SK-N-SH (cell line): Measurements from ENCODE around the gene NWD2. TPM values are rescaled to one million over a fixed set of nuclear protein-coding genes. Genes with fewer than 3 reads are reported as not detected.

Source experiments
- CTCF ChIA-PET: fragments of 300-600, 350-600 bp; formaldehyde crosslinking; extraction: SDS; loops from one replicate; lab custom pipeline; 2021; lab: Yijun Ruan, JAX
- POLR2A ChIA-PET: fragments of 350-600 bp; sonication (Branson Sonifier 250); formaldehyde crosslinking; extraction: SDS; loops from one replicate; lab custom pipeline; 2020; ENCODE audit warnings: antibody characterized with exemption, inconsistent platforms; lab: Yijun Ruan, JAX
- DNase-seq: peaks from one replicate; pipeline ENCODE4 v3.0.0; 2012
- H2AFZ ChIP-seq: fragments of 200-600 bp; sonication (generic); 2 replicates; pipeline ENCODE4 v1.8.1; 2016; ENCODE audit warnings: antibody characterized with exemption, mild to moderate bottlenecking, low read depth
- H3F3A ChIP-seq: fragments of 200-600 bp; sonication (generic); replicated peaks from 2 replicates; pipeline ENCODE3; 2016; ENCODE audit warnings: antibody characterized with exemption, mild to moderate bottlenecking; ENCODE audit not compliant: insufficient read depth
- H3K27ac ChIP-seq, 2 experiments: fragments of 200-500 bp in 1 of 2; fragments of 200-600 bp in 1 of 2; sonication (Bioruptor generic) in 1 of 2; sonication (generic), shearing (Covaris generic) in 1 of 2; 2 replicates each; pipeline versions ENCODE4 v1.5.1 to v1.6.1; 2014 to 2016; ENCODE audit warnings: low read depth in 2 of 2, inconsistent platforms in 1 of 2, low read length in 1 of 2, mild to moderate bottlenecking in 1 of 2, mixed read lengths in 1 of 2
- H3K27me3 ChIP-seq: fragments of 200-600 bp; sonication (generic), shearing (Covaris generic); 2 replicates; pipeline ENCODE4 v1.6.1; 2016; ENCODE audit warnings: mixed run types; ENCODE audit not compliant: insufficient read depth
- H3K36me3 ChIP-seq, 2 experiments: fragments of 200-500 bp in 1 of 2; fragments of 200-600 bp in 1 of 2; sonication (Bioruptor generic) in 1 of 2; sonication (generic) in 1 of 2; replicated peaks in 1 of 2; 2 replicates each; pipeline versions ENCODE3 to v1.5.1; 2014 to 2016; ENCODE audit warnings: low read length in 1 of 2, mild to moderate bottlenecking in 1 of 2; ENCODE audit not compliant: insufficient read depth in 2 of 2, control insufficient read depth in 1 of 2
- H3K4me1 ChIP-seq, 2 experiments: fragments of 200-500 bp in 1 of 2; fragments of 200-600 bp in 1 of 2; sonication (Bioruptor generic) in 1 of 2; sonication (generic), shearing (Covaris generic) in 1 of 2; 2 replicates each; pipeline versions ENCODE4 v1.5.1 to v1.6.1; 2014 to 2016; ENCODE audit warnings: low read depth in 1 of 2, low read length in 1 of 2, mixed run types in 1 of 2; ENCODE audit not compliant: insufficient read depth in 2 of 2, control insufficient read depth in 1 of 2
- H3K4me2 ChIP-seq: fragments of 200-600 bp; sonication (generic), shearing (Covaris generic); 2 replicates; pipeline ENCODE4 v1.6.1; 2017; ENCODE audit warnings: mixed run types
- H3K4me3 ChIP-seq, 2 experiments: fragments of 200-500 bp in 1 of 2; fragments of 200-600 bp in 1 of 2; sonication (Bioruptor generic) in 1 of 2; sonication (generic), shearing (Covaris generic) in 1 of 2; 2 replicates each; pipeline versions ENCODE4 v1.5.1 to v1.8.1; 2014 to 2016; ENCODE audit warnings: low read depth in 2 of 2, inconsistent platforms in 1 of 2, low read length in 1 of 2, mild to moderate bottlenecking in 1 of 2, mixed read lengths in 1 of 2, moderate library complexity in 1 of 2
- H3K79me2 ChIP-seq: fragments of 200-600 bp; sonication (generic); 2 replicates; pipeline ENCODE4 v1.8.1; 2017; ENCODE audit warnings: mild to moderate bottlenecking; ENCODE audit not compliant: insufficient read depth
- H3K9ac ChIP-seq: fragments of 200-600 bp; sonication (generic); 2 replicates; pipeline ENCODE4 v1.6.1; 2017; ENCODE audit warnings: mixed run types
- H3K9me2 ChIP-seq: fragments of 200-600 bp; sonication (generic); 2 replicates; pipeline ENCODE4 v1.6.1; 2017; ENCODE audit warnings: mixed run types
- H3K9me3 ChIP-seq: fragments of 200-600 bp; sonication (generic); 2 replicates; pipeline ENCODE4 v1.6.1; 2017; ENCODE audit warnings: mixed run types, mild to moderate bottlenecking, moderate library complexity
- H4K20me1 ChIP-seq: fragments of 200-600 bp; sonication (generic); 2 replicates; pipeline ENCODE4 v1.6.1; 2017; ENCODE audit warnings: mild to moderate bottlenecking, mixed run types; ENCODE audit not compliant: insufficient read depth
- EP300 ChIP-seq, 2 experiments: IDR thresholded peaks; 2 replicates each; pipeline versions ENCODE4 v1.4.0 to v1.6.1; 2012; ENCODE audit warnings: borderline replicate concordance in 1 of 2, low read depth in 1 of 2, low read length in 1 of 2
- FOSL2 ChIP-seq: IDR thresholded peaks from 2 replicates; pipeline ENCODE4 v1.4.0; 2012; ENCODE audit warnings: low read depth, mild to moderate bottlenecking, moderate library complexity, borderline replicate concordance
- FOXJ3 ChIP-seq: sonication (generic); formaldehyde crosslinking; IDR thresholded peaks from 2 replicates; pipeline ENCODE4 v1.5.1; 2020; ENCODE audit warnings: mild to moderate bottlenecking, missing genetic modification reagents
- GABPA ChIP-seq: IDR thresholded peaks from 2 replicates; pipeline ENCODE4 v1.4.0; 2012; ENCODE audit warnings: low read depth, mild to moderate bottlenecking
- GATA2 ChIP-seq: sonication (generic); formaldehyde crosslinking; IDR thresholded peaks from 2 replicates; pipeline ENCODE4 v1.5.0; 2020; ENCODE audit warnings: mild to moderate bottlenecking, missing genetic modification reagents
- JUND ChIP-seq: IDR thresholded peaks from 2 replicates; pipeline ENCODE4 v1.4.0; 2012
- MEF2A ChIP-seq: IDR thresholded peaks from 2 replicates; pipeline ENCODE4 v1.4.0; 2012; ENCODE audit warnings: low read depth, borderline replicate concordance
- MXI1 ChIP-seq: IDR thresholded peaks from 2 replicates; pipeline ENCODE4 v1.6.1; 2012; ENCODE audit warnings: mild to moderate bottlenecking, low read depth, low read length, improper control_type of control experiment
- NFIC ChIP-seq: IDR thresholded peaks from 2 replicates; pipeline ENCODE4 v1.4.0; 2012; ENCODE audit warnings: borderline replicate concordance
- POLR2AphosphoS5 ChIP-seq: IDR thresholded peaks from 2 replicates; pipeline ENCODE4 v1.6.1; 2012; ENCODE audit warnings: low read depth, low read length
- RAD21 ChIP-seq: IDR thresholded peaks from 2 replicates; pipeline ENCODE4 v1.6.1; 2012; ENCODE audit warnings: mild to moderate bottlenecking, low read length
- RCOR1 ChIP-seq: fragments of 150-350 bp; IDR thresholded peaks from 2 replicates; pipeline ENCODE4 v1.6.1; 2017; ENCODE audit warnings: antibody characterized with exemption, low read length
- RFX5 ChIP-seq: IDR thresholded peaks from 2 replicates; pipeline ENCODE4 v1.6.1; 2012; ENCODE audit warnings: mild to moderate bottlenecking, improper control_type of control experiment, low read length
- TEAD4 ChIP-seq: IDR thresholded peaks from 2 replicates; pipeline ENCODE4 v1.4.0; 2012; ENCODE audit warnings: mild to moderate bottlenecking, borderline replicate concordance; ENCODE audit not compliant: insufficient read depth
- YY1 ChIP-seq: IDR thresholded peaks from 2 replicates; pipeline ENCODE4 v1.4.0; 2012; ENCODE audit warnings: low read depth, mild to moderate bottlenecking
- WGBS: methylation state at CpG from one replicate; pipeline ENCODE4 v1.1.6; 2017; ENCODE audit warnings: low lambda C conversion rate; 5-methylcytosine and 5-hydroxymethylcytosine counted together
- polyA plus RNA-seq, 3 experiments: library from polyadenylated mRNA; depleted of rRNA; stranded (reverse); fragments of >200 nt; gene quantifications; 2 replicates each; pipeline ENCODE4 v1.2.3, GENCODE V29; 2012
- TF ChIP-seq, protein P1 (sequence below): fragments of 150-350 bp; IDR thresholded peaks from 2 replicates; pipeline ENCODE4 v1.6.1; 2016; ENCODE audit warnings: mild to moderate bottlenecking, low read depth, low read length
- TF ChIP-seq, protein P2 (sequence below): IDR thresholded peaks from 2 replicates; pipeline ENCODE4 v1.6.1; 2012; ENCODE audit warnings: mild to moderate bottlenecking, low read depth, low read length, moderate library complexity

NWD2 gene
- polyA plus RNA-seq, 1 of the 3 experiments (the other 2 are of a cell fraction) = not detected

DNA sequence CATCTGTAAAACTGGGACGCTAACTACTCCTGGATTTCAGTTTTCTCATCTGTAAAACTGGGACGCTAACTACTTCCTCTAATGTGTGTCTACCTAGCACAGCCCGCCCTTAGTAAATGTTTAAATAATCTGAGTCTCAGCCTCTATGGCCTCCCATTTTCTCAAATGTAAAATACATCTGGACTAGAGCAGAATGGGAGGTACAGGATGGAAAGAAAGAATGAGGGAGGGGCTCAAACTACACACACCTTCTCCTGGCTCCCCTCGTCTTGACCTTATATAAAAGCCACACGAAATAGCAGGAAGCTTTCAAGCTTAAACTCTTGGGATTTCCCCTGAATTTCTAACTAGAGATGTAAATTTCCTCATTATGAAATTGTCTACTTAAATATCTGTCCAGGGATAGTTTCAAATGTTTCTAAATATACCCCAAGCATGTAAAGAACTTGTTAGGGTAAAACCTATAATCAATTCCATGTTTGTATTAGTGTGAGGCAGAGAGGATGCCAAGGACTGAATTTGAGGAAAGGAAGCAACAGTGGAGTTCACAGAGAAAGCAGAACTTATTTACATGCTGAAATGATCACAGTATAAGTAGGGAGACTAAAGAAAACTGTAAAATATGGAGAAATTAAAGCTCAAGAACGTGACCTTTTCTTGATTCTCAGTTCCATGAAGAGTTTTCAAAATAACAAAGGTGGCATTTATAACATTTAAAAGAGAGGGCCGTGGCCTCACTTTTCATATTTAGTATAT lies 220.0 kb downstream of the NWD2 start:
- Histone ChIP-seq H4K20me1 (no peaks in the 10 kb centered on the region), H3F3A (no peaks in the 10 kb centered on the region), H3K36me3 (no peaks in the 10 kb centered on the region), H3K79me2 (no peaks in the 10 kb centered on the region), H3K4me3 (no peak overlapping the region), H3K27me3 (peaks cover 8% of the 10 kb centered on the region; the same call in 1 of the 2 replicates), H3K9me2 (no peaks in the 10 kb centered on the region), H3K27ac (no peak overlapping the region), H2AFZ (no peak overlapping the region), H3K9ac (no peak overlapping the region), H3K4me1 (no peaks in the 10 kb centered on the region), H3K9me3 (no peaks in the 10 kb centered on the region), H3K4me2 (no peak overlapping the region)
- TF ChIP-seq FOSL2 = no peak
- no peak for TF ChIP-seq RCOR1
- no peak for TF ChIP-seq JUND
- TF ChIP-seq, protein P1, sequence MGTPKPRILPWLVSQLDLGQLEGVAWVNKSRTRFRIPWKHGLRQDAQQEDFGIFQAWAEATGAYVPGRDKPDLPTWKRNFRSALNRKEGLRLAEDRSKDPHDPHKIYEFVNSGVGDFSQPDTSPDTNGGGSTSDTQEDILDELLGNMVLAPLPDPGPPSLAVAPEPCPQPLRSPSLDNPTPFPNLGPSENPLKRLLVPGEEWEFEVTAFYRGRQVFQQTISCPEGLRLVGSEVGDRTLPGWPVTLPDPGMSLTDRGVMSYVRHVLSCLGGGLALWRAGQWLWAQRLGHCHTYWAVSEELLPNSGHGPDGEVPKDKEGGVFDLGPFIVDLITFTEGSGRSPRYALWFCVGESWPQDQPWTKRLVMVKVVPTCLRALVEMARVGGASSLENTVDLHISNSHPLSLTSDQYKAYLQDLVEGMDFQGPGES = no peak
- no peak for TF ChIP-seq YY1
- TF ChIP-seq TEAD4 = no peak
- TF ChIP-seq MEF2A = no peak
- TF ChIP-seq GATA2 (CRISPR knock-in tag) = no peak
- no peak for TF ChIP-seq RFX5
- TF ChIP-seq, protein P2, sequence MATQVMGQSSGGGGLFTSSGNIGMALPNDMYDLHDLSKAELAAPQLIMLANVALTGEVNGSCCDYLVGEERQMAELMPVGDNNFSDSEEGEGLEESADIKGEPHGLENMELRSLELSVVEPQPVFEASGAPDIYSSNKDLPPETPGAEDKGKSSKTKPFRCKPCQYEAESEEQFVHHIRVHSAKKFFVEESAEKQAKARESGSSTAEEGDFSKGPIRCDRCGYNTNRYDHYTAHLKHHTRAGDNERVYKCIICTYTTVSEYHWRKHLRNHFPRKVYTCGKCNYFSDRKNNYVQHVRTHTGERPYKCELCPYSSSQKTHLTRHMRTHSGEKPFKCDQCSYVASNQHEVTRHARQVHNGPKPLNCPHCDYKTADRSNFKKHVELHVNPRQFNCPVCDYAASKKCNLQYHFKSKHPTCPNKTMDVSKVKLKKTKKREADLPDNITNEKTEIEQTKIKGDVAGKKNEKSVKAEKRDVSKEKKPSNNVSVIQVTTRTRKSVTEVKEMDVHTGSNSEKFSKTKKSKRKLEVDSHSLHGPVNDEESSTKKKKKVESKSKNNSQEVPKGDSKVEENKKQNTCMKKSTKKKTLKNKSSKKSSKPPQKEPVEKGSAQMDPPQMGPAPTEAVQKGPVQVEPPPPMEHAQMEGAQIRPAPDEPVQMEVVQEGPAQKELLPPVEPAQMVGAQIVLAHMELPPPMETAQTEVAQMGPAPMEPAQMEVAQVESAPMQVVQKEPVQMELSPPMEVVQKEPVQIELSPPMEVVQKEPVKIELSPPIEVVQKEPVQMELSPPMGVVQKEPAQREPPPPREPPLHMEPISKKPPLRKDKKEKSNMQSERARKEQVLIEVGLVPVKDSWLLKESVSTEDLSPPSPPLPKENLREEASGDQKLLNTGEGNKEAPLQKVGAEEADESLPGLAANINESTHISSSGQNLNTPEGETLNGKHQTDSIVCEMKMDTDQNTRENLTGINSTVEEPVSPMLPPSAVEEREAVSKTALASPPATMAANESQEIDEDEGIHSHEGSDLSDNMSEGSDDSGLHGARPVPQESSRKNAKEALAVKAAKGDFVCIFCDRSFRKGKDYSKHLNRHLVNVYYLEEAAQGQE = no peak
- no peak for TF ChIP-seq MXI1
- TF ChIP-seq EP300 (IDR thresholded peaks at IDR 0.05; ENCODE audit: borderline replicate concordance in 1 of 2, low read depth in 1 of 2, low read length in 1 of 2) = no peak
- ChIA-PET CTCF (interaction anchor here (1.0 kb wide), 1 partner anchor 102 kb away, joined by 6 read pairs; no protein-coding TSS in a partner anchor), POLR2A (no interaction called here)
- DNase-seq = no peak
- WGBS = 6% methylated on average over 7 of the region's 7 CpGs

DNA sequence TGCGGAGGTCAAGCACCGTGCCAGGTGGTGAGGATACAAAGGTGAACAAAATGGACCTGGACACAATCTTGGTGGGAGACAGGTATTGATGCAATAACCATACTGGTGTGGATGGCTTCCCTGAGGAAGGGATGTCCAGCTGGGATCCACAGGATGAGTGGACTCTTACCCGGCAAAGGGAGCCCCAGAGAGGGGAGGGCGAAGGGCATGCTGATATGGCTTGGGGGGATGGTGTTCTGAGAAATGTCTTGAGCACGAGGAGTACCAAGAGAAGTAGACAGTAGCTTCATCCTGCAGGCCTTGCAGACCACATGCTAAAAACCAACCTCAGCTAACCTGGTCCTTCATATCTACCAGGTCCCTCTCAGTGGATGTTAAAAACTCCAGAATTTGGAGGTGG lies 220.8 kb downstream of the NWD2 start:
- ChIA-PET CTCF (interaction anchor here (1.0 kb wide), 1 partner anchor 102 kb away, joined by 6 read pairs; no protein-coding TSS in a partner anchor), POLR2A (no interaction called here)
- TF ChIP-seq RAD21 (no peak), MEF2A (no peak), POLR2AphosphoS5 (no peak), GABPA (no peak), FOXJ3 (CRISPR knock-in tag) (no peak), MXI1 (no peak), NFIC (no peak)
- TF ChIP-seq, protein P2 = no peak

More for the DNA sequence above, 220.8 kb downstream of the NWD2 start:
- no peaks in the 10 kb centered on the region for H3K9me3 ChIP-seq
- no peak overlapping the region for H3K27ac ChIP-seq
- H3K79me2 ChIP-seq = no peaks in the 10 kb centered on the region
- 3% methylated on average over 5 of the region's 5 CpGs for WGBS
- DNase-seq = no peak
- H3K4me2 ChIP-seq = no peak overlapping the region
- H3F3A ChIP-seq = no peaks in the 10 kb centered on the region
- no peaks in the 10 kb centered on the region for H3K9me2 ChIP-seq
- H3K9ac ChIP-seq = no peak overlapping the region
- no peaks in the 10 kb centered on the region for H4K20me1 ChIP-seq
- H3K4me3 ChIP-seq = no peak overlapping the region
- H2AFZ ChIP-seq = no peak overlapping the region
- peaks cover 8% of the 10 kb centered on the region; the same call in 1 of the 2 replicates for H3K27me3 ChIP-seq
- no peaks in the 10 kb centered on the region for H3K4me1 ChIP-seq
- H3K36me3 ChIP-seq = no peaks in the 10 kb centered on the region
